ENCODE results near the gene NPHP4. TPM values are rescaled to one million over a fixed set of nuclear protein-coding genes. Genes with fewer than 3 reads are reported as not detected.

The NPHP4 gene
- total and polyA plus RNA-seq, 7 donors, result 1.3 to 2.8 (median 1.8) TPM

DNA sequence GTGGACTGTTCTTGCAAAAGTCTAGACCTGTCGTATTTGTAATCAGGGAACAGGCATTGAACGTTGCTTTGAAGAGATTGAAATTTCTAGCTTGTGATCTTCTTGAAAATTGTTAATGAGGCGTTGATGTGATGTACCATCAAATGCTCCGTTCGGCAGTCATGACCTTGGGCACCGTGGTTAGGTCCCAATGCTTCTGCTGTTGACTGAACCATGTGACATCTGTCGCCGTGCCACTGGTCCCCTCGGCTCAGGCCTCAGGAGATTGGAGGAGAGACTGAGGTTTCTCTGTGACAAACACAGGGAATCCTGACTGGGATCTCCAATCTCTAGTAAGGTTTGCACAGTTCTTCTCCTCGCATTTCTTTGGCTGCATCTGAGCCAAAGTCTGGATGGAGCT, 35.4 kb upstream of the NPHP4 start:
- DNase-seq, result no peak

DNA sequence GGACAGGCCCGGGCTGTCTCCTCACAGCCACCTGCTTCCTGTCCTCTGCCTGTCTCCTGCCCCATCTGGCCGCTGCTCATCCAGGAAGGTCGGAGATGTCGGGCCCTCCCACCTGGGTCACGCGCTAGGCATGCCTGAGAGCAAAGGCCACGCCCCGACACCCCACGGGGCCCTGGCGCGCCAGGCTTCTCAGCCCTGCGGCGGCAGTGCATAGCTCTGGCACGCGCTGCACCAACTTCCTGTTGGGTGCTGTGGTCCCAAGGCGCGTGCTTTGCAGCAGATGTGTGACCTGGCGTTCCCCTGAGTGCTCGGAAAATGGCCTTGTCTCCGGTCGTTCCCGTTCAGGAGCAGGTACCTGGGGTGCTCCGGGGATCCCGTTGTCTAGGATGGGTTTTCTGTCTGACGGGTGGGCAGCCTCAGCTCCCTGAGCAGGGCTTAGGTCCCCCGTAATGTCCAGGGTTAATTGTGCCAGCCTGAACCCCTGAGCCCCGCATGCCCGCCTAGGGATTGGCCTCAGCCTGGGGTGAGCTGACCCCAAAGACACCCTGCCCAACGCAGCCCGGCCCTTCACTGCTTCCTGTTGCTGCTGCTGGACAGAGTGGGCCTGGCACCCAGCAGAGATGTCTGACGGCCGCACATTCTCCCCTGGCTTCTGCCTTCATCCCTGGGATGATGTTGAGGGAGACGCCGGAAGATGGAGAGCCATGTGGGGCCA, 34.0 kb upstream of the NPHP4 start:
- Histone ChIP-seq H3K4me1 (no peaks in the 10 kb centered on the region), H3K36me3 (ENCODE audit: insufficient read depth in 1 of 2, low read depth in 1 of 2) (no peaks in the 10 kb centered on the region), H3K4me3 (peak overlapping the region; percentile 4), H3K9me3 (no peaks in the 10 kb centered on the region), H3K27ac (no peak overlapping the region), H3K27me3 (ENCODE audit: insufficient read depth in 3 of 3, low read length in 2 of 3) (peaks cover 0 to 34% (median 5%) of the 10 kb centered on the region in 3 donors)
- TF ChIP-seq, protein P1, sequence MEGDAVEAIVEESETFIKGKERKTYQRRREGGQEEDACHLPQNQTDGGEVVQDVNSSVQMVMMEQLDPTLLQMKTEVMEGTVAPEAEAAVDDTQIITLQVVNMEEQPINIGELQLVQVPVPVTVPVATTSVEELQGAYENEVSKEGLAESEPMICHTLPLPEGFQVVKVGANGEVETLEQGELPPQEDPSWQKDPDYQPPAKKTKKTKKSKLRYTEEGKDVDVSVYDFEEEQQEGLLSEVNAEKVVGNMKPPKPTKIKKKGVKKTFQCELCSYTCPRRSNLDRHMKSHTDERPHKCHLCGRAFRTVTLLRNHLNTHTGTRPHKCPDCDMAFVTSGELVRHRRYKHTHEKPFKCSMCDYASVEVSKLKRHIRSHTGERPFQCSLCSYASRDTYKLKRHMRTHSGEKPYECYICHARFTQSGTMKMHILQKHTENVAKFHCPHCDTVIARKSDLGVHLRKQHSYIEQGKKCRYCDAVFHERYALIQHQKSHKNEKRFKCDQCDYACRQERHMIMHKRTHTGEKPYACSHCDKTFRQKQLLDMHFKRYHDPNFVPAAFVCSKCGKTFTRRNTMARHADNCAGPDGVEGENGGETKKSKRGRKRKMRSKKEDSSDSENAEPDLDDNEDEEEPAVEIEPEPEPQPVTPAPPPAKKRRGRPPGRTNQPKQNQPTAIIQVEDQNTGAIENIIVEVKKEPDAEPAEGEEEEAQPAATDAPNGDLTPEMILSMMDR (IDR thresholded peaks at IDR 0.05), result no peak
- intact Hi-C loops (cut with DNase I), result no loop called here
- 28 to 35% (median 31%) methylated on average over 26 to 34 of the region's 34 CpGs for WGBS, 3 donors
- ATAC-seq (peak; percentile 59 to 86 (median 83)), DNase-seq (peak; percentile 81 to 85)

More for the DNA sequence above, 35.4 kb upstream of the NPHP4 start:
- intact Hi-C loops (cut with DNase I), result no loop called here
- Histone ChIP-seq H3K9me3 (no peaks in the 10 kb centered on the region), H3K4me3 (peak overlapping the region; percentile 28), H3K4me1 (no peaks in the 10 kb centered on the region), H3K27me3 (ENCODE audit: insufficient read depth in 3 of 3, low read length in 2 of 3) (peaks cover 0 to 32% (median 5%) of the 10 kb centered on the region in 3 donors), H3K27ac (no peak overlapping the region), H3K36me3 (ENCODE audit: insufficient read depth in 1 of 2, low read depth in 1 of 2) (no peaks in the 10 kb centered on the region)
- TF ChIP-seq, protein P1 (IDR thresholded peaks at IDR 0.05), result no peak
- WGBS, 3 donors, result 70 to 77% (median 72%) methylated on average over 10 of the region's 10 CpGs
- ATAC-seq, result no peak

DNA sequence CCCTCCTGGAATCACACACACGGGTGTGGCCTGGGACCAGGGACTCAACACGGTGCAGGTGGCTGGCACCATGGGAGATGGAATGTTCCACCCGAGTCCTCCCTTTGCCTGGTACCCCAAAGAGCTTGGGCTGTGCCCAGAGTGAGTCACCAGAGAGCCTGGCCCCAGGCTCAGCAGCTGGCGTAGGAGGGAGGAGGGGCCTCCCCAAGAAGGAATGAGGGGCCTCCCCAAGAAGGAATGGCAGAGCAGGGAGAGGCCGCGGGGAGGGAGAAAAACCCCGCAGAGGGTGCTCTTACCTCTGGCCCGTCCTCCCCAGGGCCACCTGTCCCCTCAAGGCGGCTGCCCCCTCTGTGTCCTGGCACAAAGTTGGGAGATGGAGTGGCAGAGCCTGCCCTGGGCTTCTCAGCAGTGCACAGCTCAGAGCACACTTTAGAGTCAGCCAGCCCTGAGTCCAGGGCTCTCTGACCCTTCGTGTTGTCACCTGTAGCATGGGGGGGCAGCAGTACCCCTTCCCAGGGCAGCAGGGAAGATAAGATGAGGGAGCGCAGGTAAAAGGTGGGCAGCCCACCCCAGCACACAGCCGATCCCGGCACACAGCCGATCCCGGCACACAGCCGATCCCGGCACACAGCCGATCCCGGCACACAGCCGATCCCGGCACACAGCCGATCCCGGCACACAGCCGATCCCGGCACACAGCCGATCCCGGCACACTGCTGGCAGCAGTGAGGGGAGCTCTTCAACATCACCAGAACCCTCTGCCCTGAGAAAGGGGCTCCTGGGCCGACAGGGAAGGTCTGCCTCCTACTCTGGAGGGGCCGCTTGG, 33.3 kb upstream of the NPHP4 start:
- H3K9me3 ChIP-seq, result no peaks in the 10 kb centered on the region
- peak overlapping the region; percentile 4 for H3K4me3 ChIP-seq
- DNase-seq (no peak), ATAC-seq (peak in 3 of 4 donors; percentile 53 to 64 (median 60))
- H3K27ac ChIP-seq, result no peak overlapping the region
- 23 to 38% (median 26%) methylated on average over 22 to 29 of the region's 29 CpGs for WGBS, 3 donors
- TF ChIP-seq, protein P1 (IDR thresholded peaks at IDR 0.05), result no peak
- H3K36me3 ChIP-seq (ENCODE audit: insufficient read depth in 1 of 2, low read depth in 1 of 2), result no peaks in the 10 kb centered on the region
- intact Hi-C loops (cut with DNase I), result no loop called here
- H3K4me1 ChIP-seq, result no peaks in the 10 kb centered on the region
- H3K27me3 ChIP-seq (ENCODE audit: insufficient read depth in 3 of 3, low read length in 2 of 3), result peaks cover 0 to 31% (median 3%) of the 10 kb centered on the region in 3 donors

DNA sequence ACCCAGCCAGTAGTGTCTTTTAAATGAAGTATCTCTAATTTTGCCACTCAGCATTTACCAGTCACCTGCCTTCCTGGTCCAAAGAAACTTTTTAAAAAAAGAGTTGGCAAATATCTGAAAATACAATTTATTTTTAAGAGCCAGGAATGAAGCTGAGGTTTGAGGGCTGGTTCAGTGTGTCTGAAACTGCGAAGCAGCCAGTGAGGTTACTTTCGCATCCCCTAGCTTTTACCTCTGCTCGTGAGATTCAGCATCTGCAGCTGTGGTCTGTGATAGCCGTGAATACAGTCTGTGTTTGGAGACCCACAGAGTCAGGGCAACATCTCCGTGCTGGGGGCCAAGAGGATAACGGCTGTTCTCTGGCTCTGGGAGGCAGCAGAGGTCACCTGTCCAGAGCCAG, 32.2 kb upstream of the NPHP4 start:
- ATAC-seq, result no peak
- Histone ChIP-seq H3K27ac (no peak overlapping the region), H3K36me3 (ENCODE audit: insufficient read depth in 1 of 2, low read depth in 1 of 2) (no peaks in the 10 kb centered on the region), H3K9me3 (no peaks in the 10 kb centered on the region), H3K4me1 (no peaks in the 10 kb centered on the region), H3K27me3 (ENCODE audit: insufficient read depth in 3 of 3, low read length in 2 of 3) (peaks cover 0 to 31% (median 4%) of the 10 kb centered on the region in 3 donors), H3K4me3 (no peak overlapping the region)
- intact Hi-C loops (cut with DNase I), result no loop called here
- DNase-seq, result no peak
- WGBS, 3 donors, result 71 to 77% (median 76%) methylated on average over 6 of the region's 6 CpGs
- TF ChIP-seq, protein P1 (IDR thresholded peaks at IDR 0.05), result no peak
